Activated CD4-positive, alpha-beta T cell treated with anti-CD3 and anti-CD28 coated beads for 48 hours (primary cell): Measurements from ENCODE around the gene EPHA7.

Experiments used
- DNase-seq: peaks from one replicate; pipeline ENCODE4 v3.0.0-alpha.2; 2020

Gene EPHA7

GRCh38 chr6:93238632-93239031 is 180.7 kb downstream of the EPHA7 start:
- DNase-seq, result no peak

- no peak for DNase-seq
Observed at GRCh38 chr6:93235775-93236174, 183.6 kb downstream of the EPHA7 start.

GRCh38 chr6:93226822-93227221 is 192.5 kb downstream of the EPHA7 start:
- no peak for DNase-seq

GRCh38 chr6:93222071-93222851 is 197.1 kb downstream of the EPHA7 start:
- no peak for DNase-seq

- DNase-seq, result no peak
Observed at GRCh38 chr6:93219447-93219846, 199.9 kb downstream of the EPHA7 start.

GRCh38 chr6:93218096-93218495 is 201.3 kb downstream of the EPHA7 start:
- DNase-seq, result no peak

GRCh38 chr6:93213028-93213427 is 206.3 kb downstream of the EPHA7 start:
- DNase-seq, result no peak

GRCh38 chr6:93210908-93211307 is 208.5 kb downstream of the EPHA7 start:
- no peak for DNase-seq

- DNase-seq, result no peak
Observed at GRCh38 chr6:93209358-93209757, 210.0 kb downstream of the EPHA7 start.

- DNase-seq, result no peak
Observed at GRCh38 chr6:93196406-93196970, 222.9 kb downstream of the EPHA7 start.

GRCh38 chr6:93194480-93194879 is 224.9 kb downstream of the EPHA7 start:
- no peak for DNase-seq

- DNase-seq, result no peak
Observed at GRCh38 chr6:93193868-93194267, 225.5 kb downstream of the EPHA7 start.
